Activated naive CD8-positive, alpha-beta T cell treated with anti-CD3 and anti-CD28 coated beads for 36 hours (primary cell): Measurements from ENCODE around the gene CAMKMT. TPM values are rescaled to one million over a fixed set of nuclear protein-coding genes. Genes with fewer than 3 reads are reported as not detected.

Experiments used
- DNase-seq: peaks from one replicate; pipeline ENCODE4 v3.0.0; 2021
- H3K27ac Mint-ChIP-seq: one replicate; pipeline ENCODE4 v1.8.0; 2022; ENCODE audit warnings: mild to moderate bottlenecking, moderate library complexity, mixed read lengths
- H3K27me3 Mint-ChIP-seq: one replicate; pipeline ENCODE4 v1.8.0; 2022; ENCODE audit warnings: mild to moderate bottlenecking, mixed read lengths
- H3K36me3 Mint-ChIP-seq: one replicate; pipeline ENCODE4 v1.8.0; 2021; ENCODE audit warnings: mild to moderate bottlenecking, mixed read lengths
- H3K4me1 Mint-ChIP-seq: one replicate; pipeline ENCODE4 v1.8.0; 2021; ENCODE audit warnings: mixed read lengths
- H3K4me3 Mint-ChIP-seq: one replicate; pipeline ENCODE4 v1.8.0; 2022; ENCODE audit warnings: mild to moderate bottlenecking, moderate library complexity, mixed read lengths
- H3K9me3 Mint-ChIP-seq: one replicate; pipeline ENCODE4 v1.8.0; 2022; ENCODE audit warnings: mixed read lengths
- total RNA-seq, 2 experiments: library from RNA; stranded (reverse); gene quantifications; one replicate each; pipeline ENCODE4 v1.2.3, GENCODE V29; 2021

The CAMKMT gene
- total RNA-seq, 2 experiments from 2014 or later, result 10.0 to 11.8 TPM

DNA sequence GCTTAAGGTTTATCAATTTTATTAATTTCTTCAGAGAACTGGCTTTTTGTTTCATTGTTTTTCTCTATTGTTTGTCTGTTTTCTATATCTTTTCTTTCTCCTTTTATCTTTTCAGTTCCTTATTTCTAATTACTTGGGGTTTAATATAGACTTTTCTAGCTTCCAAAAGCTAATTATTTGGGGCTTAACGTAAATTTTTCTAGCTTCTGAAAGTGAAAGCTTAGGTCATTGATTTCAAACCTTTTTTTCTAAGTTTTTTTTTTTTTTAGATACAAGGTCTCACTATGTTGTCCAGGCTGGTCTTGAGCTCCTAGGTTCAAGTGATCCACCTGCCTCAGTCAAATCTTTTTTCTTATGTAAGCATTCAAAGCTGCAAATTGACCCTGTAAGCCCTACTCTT lies 266.6 kb downstream of the CAMKMT start:
- Mint-ChIP-seq H3K27ac (no peak overlapping the region), H3K9me3 (peaks cover 7% of the 10 kb centered on the region), H3K4me3 (no peak overlapping the region), H3K4me1 (peaks cover 5% of the 10 kb centered on the region), H3K27me3 (no peaks in the 10 kb centered on the region), H3K36me3 (peaks cover 30% of the 10 kb centered on the region)
- no peak for DNase-seq

DNA sequence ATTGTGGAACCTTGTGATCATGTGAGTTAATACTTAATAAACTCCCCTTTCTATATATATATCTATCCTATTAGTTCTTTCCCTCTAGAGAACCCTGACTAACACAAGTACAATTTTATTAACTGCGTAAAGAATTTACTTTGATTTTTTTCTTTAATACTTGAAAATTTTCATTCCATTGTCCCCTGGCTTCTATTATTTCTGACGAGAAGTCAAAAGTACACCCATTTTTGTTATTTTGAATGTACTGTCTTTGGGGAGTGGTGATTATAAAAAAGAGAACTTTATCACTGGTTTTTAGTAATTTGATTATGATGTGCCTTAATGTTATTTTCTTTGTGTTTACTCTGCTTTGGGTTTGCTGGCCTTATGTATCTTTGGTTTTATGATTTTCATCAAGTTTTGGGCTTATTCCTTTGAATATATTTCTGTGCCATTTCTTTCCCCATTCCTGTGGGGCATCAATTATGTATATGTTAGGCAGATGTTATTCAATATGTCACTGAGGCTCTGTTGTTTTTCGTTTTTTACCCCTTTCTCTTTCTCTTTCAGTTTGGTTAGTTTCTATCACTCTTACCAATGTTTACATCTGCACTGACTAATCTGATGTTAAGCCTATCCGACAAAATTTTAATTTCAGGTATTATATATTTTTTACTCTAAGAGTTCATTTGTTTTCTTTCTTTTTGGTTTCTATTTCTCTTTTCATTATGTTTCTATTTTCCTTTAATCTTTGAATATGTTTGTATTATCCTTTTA lies 271.4 kb downstream of the CAMKMT start:
- H3K4me3 Mint-ChIP-seq, result no peak overlapping the region
- no peak overlapping the region for H3K27ac Mint-ChIP-seq
- H3K27me3 Mint-ChIP-seq, result no peaks in the 10 kb centered on the region
- peaks cover 34% of the 10 kb centered on the region for H3K36me3 Mint-ChIP-seq
- H3K4me1 Mint-ChIP-seq, result peaks cover 11% of the 10 kb centered on the region
- no peak for DNase-seq
- peaks cover 6% of the 10 kb centered on the region for H3K9me3 Mint-ChIP-seq

DNA sequence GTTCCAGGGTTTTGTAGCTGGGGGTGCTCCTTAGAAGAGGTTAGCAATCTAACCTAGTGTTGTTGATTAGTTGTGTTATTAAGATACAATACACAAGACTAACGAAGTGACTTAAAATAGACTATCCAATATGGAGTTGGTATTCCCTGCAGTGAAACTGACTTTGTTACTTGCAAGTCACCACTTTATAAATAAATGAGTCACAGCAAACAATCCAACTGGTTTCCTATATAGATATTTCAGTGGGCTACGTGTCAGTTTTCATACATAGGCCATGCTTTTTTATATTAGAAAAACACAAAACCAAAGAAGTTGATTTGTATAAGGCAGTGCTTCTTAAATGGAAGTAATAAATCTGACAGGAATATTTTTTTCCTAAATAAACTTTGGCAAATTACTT lies 274.0 kb downstream of the CAMKMT start:
- Mint-ChIP-seq H3K4me3 (no peak overlapping the region), H3K27ac (no peak overlapping the region), H3K4me1 (peaks cover 13% of the 10 kb centered on the region), H3K27me3 (no peaks in the 10 kb centered on the region), H3K9me3 (peaks cover 6% of the 10 kb centered on the region), H3K36me3 (peaks cover 24% of the 10 kb centered on the region)
- no peak for DNase-seq

DNA sequence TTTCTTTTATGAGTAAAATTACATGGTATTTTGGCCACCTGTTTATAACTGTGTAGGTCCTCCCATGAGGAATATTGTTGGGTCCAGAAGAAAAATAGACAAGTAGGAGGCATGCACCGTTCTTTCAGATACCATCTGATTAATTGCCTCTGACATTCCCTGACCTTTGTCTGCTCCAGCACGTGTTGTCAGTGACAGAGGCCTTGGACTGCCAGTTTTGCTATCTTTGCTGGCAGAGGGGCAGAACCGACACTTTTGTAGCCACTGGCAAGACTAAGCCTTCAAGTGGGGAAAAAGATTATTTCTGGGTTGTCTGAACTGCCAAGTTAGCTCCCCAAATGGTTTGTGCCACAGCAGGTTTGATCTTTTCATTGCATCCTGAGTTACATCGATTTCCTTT lies 276.9 kb downstream of the CAMKMT start:
- H3K36me3 Mint-ChIP-seq, result peaks cover 10% of the 10 kb centered on the region
- H3K27me3 Mint-ChIP-seq, result no peaks in the 10 kb centered on the region
- H3K4me1 Mint-ChIP-seq, result peaks cover 7% of the 10 kb centered on the region
- H3K9me3 Mint-ChIP-seq, result peaks cover 3% of the 10 kb centered on the region
- no peak overlapping the region for H3K27ac Mint-ChIP-seq
- H3K4me3 Mint-ChIP-seq, result no peak overlapping the region
- DNase-seq, result no peak

DNA sequence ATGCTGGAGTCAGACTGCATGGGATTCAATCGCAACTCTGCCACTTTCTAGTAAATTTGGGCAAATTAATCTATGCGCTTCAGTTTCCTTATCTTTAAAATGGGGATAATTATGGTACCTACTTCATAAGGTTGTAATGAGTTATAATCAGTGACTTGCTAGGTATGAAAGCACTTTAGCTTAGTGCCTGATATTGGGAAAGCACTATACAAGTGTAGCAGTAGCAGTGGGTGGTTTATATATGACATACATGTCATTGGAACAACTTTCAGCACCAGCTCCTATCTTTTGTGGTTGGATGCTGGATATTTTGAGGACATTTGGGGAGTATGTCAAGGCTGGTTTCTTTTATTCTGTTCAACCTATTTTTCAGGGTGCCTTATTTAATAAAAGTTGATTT lies 277.7 kb downstream of the CAMKMT start:
- H3K4me3 Mint-ChIP-seq, result no peak overlapping the region
- peaks cover 8% of the 10 kb centered on the region for H3K36me3 Mint-ChIP-seq
- peaks cover 2% of the 10 kb centered on the region for H3K4me1 Mint-ChIP-seq
- H3K9me3 Mint-ChIP-seq, result peaks cover 3% of the 10 kb centered on the region
- H3K27ac Mint-ChIP-seq, result no peak overlapping the region
- H3K27me3 Mint-ChIP-seq, result no peaks in the 10 kb centered on the region
- no peak for DNase-seq

DNA sequence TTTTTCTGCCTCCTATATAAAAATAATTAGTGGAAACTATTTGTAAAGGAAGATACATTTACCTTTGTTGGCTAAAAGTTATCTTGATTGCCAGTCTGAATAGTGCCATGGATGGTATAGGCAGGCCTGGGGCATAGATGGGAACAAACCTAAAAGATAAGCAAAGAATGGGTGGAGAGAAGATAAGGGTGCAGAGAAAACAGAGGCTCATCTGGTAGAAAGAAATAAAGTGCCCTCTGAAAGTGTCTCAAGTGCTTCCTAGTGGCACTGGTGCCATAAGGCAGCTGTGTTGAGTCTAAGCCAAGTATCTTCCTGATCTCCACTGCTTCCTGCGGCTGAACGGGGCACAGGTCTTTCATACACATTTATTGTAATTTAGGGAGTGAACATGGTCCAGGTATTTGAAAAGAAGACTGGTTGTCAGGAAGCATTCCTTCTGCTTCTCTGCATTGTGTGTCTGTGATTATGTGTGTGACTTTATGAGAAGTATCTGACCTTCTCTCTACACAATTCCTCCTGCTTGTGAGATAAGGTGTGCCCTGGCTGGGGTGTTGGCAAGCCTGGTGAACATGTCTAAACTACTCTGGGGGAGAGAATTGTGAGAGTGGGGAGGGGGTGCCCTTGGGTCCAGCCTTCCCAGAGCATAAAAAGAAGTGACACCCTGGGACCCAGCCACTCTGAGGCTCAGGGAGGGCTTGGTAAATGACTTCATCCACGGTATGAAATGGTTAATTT lies 280.5 kb downstream of the CAMKMT start:
- Mint-ChIP-seq H3K4me1 (peaks cover 2% of the 10 kb centered on the region), H3K36me3 (no peaks in the 10 kb centered on the region), H3K27ac (no peak overlapping the region), H3K27me3 (no peaks in the 10 kb centered on the region), H3K4me3 (no peak overlapping the region), H3K9me3 (no peaks in the 10 kb centered on the region)
- no peak for DNase-seq

DNA sequence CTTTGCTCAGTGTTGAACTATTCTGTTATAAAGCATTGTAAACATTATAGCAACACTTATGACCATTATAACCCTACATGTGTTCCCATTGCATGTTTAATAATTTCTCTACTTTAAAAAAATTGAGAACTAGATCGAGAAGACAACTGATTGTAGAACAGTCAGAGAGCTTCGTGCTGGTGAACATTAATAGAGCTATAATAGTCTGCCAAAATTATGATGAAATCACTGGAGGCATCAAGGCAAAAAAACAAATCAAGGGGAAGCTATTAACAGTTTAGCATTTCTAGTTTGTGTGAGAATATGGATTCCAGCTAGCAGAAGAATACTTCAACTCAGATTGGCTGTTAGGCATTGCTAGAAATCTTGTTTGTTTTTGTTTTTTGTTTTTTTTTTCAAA lies 284.2 kb downstream of the CAMKMT start:
- no peak for DNase-seq
- no peaks in the 10 kb centered on the region for H3K27me3 Mint-ChIP-seq
- H3K27ac Mint-ChIP-seq, result no peak overlapping the region
- H3K36me3 Mint-ChIP-seq, result no peaks in the 10 kb centered on the region
- peaks cover 3% of the 10 kb centered on the region for H3K4me1 Mint-ChIP-seq
- no peaks in the 10 kb centered on the region for H3K9me3 Mint-ChIP-seq
- no peak overlapping the region for H3K4me3 Mint-ChIP-seq

DNA sequence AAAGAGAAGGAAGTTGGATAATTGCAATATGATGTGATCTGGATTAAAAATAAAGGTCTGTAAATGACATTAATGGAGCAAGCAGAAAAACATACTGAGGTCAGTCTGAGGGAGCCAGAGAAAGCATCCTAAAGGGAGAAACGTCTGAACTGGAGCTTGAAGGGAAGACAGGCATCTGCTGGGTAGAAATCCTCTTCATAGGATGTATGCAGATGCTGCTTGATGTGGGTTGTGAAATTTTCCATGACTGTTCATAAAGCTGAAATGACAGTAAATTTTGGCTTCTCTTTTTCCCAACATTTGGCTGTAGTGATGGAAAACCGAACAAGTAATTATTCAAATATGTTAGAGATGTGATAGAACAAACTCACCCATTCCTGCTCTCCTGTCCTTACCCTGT lies 287.6 kb downstream of the CAMKMT start:
- Mint-ChIP-seq H3K27me3 (no peaks in the 10 kb centered on the region), H3K36me3 (no peaks in the 10 kb centered on the region), H3K27ac (no peak overlapping the region), H3K4me1 (peaks cover 9% of the 10 kb centered on the region), H3K9me3 (no peaks in the 10 kb centered on the region), H3K4me3 (no peak overlapping the region)
- no peak for DNase-seq

DNA sequence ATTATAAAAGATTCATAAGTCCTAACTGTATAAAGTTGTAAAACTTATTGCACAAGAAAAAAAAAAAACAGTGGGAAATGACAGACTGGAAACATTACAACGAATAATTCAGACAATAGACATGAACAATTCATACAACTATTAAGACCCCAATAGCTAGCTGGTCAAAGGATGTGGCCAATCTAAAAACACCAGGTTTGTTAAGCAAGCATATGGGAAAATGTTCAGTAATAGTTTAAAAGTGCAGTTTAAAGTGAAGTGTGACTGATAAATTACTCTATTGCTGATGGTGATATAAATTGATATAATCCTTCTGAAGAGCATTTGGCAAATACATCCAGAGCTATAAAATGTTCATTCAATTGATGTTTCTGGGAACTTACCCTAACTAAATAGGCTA lies 289.0 kb downstream of the CAMKMT start:
- Mint-ChIP-seq H3K27ac (no peak overlapping the region), H3K9me3 (no peaks in the 10 kb centered on the region), H3K4me3 (no peak overlapping the region), H3K4me1 (peaks cover 9% of the 10 kb centered on the region), H3K36me3 (peaks cover 2% of the 10 kb centered on the region), H3K27me3 (no peaks in the 10 kb centered on the region)
- no peak for DNase-seq

DNA sequence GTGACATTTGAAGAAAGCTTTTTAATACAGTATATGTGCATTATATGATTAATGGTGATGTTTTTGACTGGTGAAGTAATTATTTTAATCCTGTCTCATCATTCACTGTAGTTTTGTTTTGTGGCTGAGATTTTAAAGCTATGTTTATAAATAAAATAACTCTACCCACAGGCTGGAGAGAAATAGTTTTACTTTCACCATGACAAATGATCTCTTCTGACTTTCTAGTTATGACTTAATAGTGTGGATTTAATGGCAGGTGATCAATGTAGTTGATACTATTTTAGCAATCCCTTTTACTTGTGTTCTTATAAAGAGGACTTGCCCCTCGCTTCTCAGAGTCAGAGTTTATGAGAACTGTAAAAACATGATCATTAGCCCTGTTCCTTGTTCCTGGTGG lies 290.2 kb downstream of the CAMKMT start:
- DNase-seq, result no peak

DNA sequence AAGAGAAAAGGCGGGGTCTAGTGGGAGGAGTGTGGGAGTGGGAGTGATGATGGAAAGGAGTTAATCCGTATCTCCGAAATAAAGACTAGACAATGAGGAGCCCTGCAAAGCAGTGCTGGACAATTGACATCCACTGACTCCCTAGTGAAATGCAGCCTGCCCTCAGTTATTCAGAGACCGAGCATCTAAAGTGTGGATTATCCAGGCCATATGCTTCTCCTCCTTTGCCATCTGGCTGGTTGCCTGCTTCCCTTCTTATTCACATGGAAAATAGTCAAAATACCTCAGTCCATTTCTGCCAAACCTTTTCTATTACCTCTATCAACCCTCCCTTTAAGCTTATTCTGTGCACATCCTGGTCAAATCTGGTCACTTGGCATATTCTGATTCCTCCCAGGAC lies 291.0 kb downstream of the CAMKMT start:
- H3K27ac Mint-ChIP-seq, result no peak overlapping the region
- H3K9me3 Mint-ChIP-seq, result no peaks in the 10 kb centered on the region
- no peak overlapping the region for H3K4me3 Mint-ChIP-seq
- no peak for DNase-seq
- H3K36me3 Mint-ChIP-seq, result peaks cover 2% of the 10 kb centered on the region
- peaks cover 9% of the 10 kb centered on the region for H3K4me1 Mint-ChIP-seq
- no peaks in the 10 kb centered on the region for H3K27me3 Mint-ChIP-seq

More for the DNA sequence above, 290.2 kb downstream of the CAMKMT start:
- no peak overlapping the region for H3K4me3 Mint-ChIP-seq
- H3K4me1 Mint-ChIP-seq, result peaks cover 9% of the 10 kb centered on the region
- H3K27me3 Mint-ChIP-seq, result no peaks in the 10 kb centered on the region
- peaks cover 2% of the 10 kb centered on the region for H3K36me3 Mint-ChIP-seq
- no peaks in the 10 kb centered on the region for H3K9me3 Mint-ChIP-seq
- no peak overlapping the region for H3K27ac Mint-ChIP-seq

DNA sequence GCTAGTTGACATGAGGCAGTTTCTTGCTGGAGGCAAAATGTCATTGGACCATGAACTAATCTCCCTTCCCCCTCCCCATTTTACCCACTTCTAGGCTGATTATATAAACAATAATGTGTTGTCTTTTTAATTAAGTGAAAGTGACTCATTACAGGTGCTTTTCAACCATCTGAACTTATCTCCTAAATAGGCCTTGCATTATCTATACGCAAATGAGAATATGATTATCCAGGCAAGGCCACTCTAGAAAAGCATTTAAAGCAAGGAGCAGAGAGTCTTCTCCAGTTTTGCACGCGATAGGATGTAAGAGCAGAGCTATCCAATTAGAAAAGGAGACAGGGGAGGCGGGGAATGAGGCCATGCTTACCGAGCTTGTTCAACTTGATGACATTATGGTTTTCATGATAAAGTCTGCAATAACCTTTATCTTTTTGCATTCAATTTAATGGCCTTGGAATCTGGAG lies 293.7 kb downstream of the CAMKMT start:
- H3K4me1 Mint-ChIP-seq, result peaks cover 6% of the 10 kb centered on the region
- no peaks in the 10 kb centered on the region for H3K27me3 Mint-ChIP-seq
- peaks cover 2% of the 10 kb centered on the region for H3K36me3 Mint-ChIP-seq
- no peaks in the 10 kb centered on the region for H3K9me3 Mint-ChIP-seq
- DNase-seq, result no peak
- H3K4me3 Mint-ChIP-seq, result no peak overlapping the region
- no peak overlapping the region for H3K27ac Mint-ChIP-seq

DNA sequence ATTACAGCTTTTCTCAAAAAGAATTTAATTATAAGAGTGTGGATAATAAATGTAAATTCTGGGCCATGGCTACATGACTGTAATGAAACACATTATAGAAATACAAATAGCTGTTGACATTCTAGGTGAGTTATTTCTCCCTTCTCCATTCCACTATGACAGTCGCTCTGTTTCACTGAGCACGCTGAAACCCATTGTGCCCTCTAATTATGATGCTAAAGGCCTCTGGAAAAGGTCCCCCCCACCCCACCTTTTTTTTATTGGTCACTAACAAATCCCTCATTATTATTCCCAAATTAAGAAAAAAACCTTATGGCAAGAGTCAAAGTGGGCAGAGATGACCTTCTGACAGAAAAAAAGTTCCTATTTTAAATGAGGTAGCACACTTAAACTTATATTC lies 294.7 kb downstream of the CAMKMT start:
- no peak overlapping the region for H3K27ac Mint-ChIP-seq
- H3K4me1 Mint-ChIP-seq, result peaks cover 6% of the 10 kb centered on the region
- H3K9me3 Mint-ChIP-seq, result no peaks in the 10 kb centered on the region
- H3K36me3 Mint-ChIP-seq, result peaks cover 2% of the 10 kb centered on the region
- H3K27me3 Mint-ChIP-seq, result no peaks in the 10 kb centered on the region
- H3K4me3 Mint-ChIP-seq, result no peak overlapping the region
- DNase-seq, result no peak

DNA sequence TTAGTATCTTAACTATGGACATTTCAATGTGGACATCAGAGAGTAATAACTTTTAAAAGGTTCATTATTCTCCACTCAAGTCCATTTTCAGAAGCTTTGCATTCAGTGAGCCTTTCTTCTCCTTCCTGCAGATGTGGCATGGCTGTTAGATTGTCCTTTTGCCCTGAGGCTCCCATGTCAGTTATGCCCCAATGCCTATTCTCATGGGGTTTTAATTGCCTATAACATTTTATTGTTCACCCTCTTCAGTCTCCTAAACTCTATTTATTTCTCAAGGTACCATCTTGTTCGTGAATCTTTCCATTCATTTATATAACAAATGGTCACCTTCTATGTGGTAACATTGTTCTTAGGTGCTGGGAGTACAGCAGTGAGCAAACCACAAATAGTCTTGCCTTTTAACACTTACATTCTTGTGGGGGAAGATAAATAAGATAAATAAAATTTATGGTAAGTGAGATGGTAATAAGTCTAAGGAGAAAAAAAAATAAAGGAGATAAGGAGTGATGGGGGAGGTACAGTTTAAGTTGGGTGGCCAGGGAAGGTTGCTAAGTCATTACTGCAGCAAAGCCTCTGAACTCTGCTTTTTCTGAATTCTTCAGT lies 301.8 kb downstream of the CAMKMT start:
- Mint-ChIP-seq H3K27ac (no peak overlapping the region), H3K4me3 (no peak overlapping the region), H3K27me3 (no peaks in the 10 kb centered on the region), H3K9me3 (no peaks in the 10 kb centered on the region), H3K4me1 (no peaks in the 10 kb centered on the region), H3K36me3 (peaks cover 3% of the 10 kb centered on the region)
- DNase-seq, result no peak

DNA sequence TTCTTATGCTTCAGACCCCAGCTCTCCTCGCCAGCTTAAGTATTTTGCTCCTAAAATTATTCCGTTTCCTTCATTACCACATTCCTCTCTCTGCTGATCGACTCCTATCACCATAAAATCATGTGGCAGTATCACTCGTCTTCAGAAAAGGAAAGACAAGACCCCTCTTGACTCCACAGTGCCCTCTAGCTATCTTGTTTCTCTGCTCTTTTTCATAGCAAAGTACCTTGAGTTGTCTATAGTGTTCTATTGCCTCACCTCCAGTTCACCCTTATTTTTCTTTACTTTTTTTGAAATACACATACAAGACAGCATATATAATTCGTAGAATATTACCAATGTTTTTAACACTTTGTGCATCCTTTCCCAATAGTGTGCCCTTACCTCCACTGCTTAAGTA lies 306.6 kb downstream of the CAMKMT start:
- no peak for DNase-seq
- Mint-ChIP-seq H3K9me3 (no peaks in the 10 kb centered on the region), H3K27ac (no peak overlapping the region), H3K4me1 (peaks cover 3% of the 10 kb centered on the region), H3K4me3 (no peak overlapping the region), H3K27me3 (no peaks in the 10 kb centered on the region), H3K36me3 (peaks cover 1% of the 10 kb centered on the region)
